Fibroblast of the aortic adventitia (primary cell): ENCODE measurements around the gene ATP6V0E2. TPM values are rescaled to one million over a fixed set of nuclear protein-coding genes. Genes with fewer than 3 reads are reported as not detected.

Experiments
- DNase-seq: peaks from one replicate; pipeline ENCODE4 v3.0.0-alpha.2; 2010; ENCODE audit warnings: low read depth
- H3K4me3 ChIP-seq: 2 replicates; pipeline ENCODE4 v1.5.1; 2011; ENCODE audit warnings: low read depth, mild to moderate bottlenecking, control low read depth, low read length, moderate library complexity
- total RNA-seq: library from RNA; depleted of rRNA; stranded (reverse); fragments of >200 nt; gene quantifications from 2 replicates; pipeline ENCODE4 v1.2.3, GENCODE V29; 2012; ENCODE audit warnings: low replicate concordance
- TF ChIP-seq, protein P1 (sequence below): IDR thresholded peaks from 2 replicates; pipeline ENCODE4 v1.5.1; 2011; ENCODE audit warnings: mild to moderate bottlenecking, low read length, control low read depth, inconsistent platforms; ENCODE audit not compliant: insufficient read depth

ATP6V0E2 gene
- total RNA-seq: 7.5 and 22.5 TPM in 2 replicates

GRCh38 chr7:149873074-149873969, at the start of gene ATP6V0E2:
Gene ATP6V0E2 (plus strand): TSS chr7:149873969. CDS start chr7:149874066, 97 bp downstream.
- H3K4me3 ChIP-seq: peak within 1 kb of the TSS; percentile 83
- TF ChIP-seq, protein P1, sequence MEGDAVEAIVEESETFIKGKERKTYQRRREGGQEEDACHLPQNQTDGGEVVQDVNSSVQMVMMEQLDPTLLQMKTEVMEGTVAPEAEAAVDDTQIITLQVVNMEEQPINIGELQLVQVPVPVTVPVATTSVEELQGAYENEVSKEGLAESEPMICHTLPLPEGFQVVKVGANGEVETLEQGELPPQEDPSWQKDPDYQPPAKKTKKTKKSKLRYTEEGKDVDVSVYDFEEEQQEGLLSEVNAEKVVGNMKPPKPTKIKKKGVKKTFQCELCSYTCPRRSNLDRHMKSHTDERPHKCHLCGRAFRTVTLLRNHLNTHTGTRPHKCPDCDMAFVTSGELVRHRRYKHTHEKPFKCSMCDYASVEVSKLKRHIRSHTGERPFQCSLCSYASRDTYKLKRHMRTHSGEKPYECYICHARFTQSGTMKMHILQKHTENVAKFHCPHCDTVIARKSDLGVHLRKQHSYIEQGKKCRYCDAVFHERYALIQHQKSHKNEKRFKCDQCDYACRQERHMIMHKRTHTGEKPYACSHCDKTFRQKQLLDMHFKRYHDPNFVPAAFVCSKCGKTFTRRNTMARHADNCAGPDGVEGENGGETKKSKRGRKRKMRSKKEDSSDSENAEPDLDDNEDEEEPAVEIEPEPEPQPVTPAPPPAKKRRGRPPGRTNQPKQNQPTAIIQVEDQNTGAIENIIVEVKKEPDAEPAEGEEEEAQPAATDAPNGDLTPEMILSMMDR: no peak
- peak; percentile 87 for DNase-seq

DNA sequence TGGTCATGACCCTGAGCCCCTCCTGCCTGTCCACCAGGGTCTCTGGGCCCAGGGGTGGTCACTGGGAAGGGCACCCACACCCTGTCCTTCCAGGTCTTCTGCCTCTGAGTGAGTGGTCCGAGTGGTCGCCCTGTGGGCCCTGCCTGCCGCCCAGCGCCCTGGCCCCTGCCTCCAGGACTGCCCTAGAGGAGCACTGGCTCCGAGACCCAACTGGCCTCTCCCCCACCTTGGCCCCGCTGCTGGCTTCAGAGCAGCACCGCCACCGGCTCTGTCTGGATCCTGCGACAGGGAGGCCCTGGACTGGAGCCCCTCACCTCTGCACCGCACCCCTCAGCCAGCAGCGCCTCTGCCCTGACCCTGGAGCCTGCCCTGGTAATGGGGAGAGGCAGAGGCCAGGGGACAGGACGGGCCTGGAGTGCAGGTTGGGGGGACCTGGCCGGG, 49.4 kb upstream of the ATP6V0E2 start:
- TF ChIP-seq, protein P1: no peak
- DNase-seq: no peak
- H3K4me3 ChIP-seq: no peak overlapping the region

DNA sequence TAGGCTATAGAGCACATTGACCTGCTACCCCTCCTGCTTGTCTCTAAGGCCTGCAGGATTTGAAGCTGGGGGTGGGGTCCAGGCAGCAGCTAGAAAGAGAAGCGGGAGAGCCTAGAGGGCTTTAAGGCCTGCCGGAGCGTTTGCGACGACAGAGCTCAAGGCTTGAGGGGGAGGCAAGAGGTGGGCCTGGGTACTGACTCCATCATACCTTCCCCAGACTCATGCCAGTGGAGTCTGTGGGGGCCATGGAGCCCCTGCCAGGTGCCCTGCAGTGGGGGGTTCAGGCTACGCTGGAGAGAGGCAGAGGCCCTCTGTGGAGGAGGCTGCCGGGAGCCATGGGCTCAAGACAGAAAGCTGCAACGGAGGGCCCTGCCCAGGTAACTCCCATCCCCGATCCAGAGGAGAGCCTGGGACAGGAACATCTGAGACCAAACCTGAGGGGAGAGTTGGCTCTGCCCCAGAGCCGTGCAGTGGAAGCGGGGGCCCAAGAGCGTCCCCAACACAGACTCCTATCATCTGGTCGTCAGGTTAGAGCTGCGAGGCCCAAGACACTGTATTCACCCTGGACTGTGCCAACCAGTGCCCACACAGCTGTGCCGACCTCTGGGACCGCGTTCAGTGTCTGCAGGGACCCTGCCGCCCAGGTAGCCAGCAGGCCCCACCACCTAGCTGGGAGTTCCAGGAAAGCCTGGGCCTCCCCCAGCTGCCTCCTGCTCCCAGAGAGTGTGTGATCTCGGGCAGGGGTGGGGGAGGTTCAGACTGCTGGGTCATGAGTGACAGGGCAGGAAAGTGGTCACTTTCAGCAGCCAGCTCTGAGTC, 48.8 kb upstream of the ATP6V0E2 start:
- DNase-seq: no peak
- TF ChIP-seq, protein P1: no peak
- no peak overlapping the region for H3K4me3 ChIP-seq

GRCh38 chr7:149825567-149826343, 48.0 kb upstream of the ATP6V0E2 start:
- H3K4me3 ChIP-seq: no peak overlapping the region
- DNase-seq: no peak
- TF ChIP-seq, protein P1: no peak

- DNase-seq: no peak
- TF ChIP-seq, protein P1: no peak
- no peak overlapping the region for H3K4me3 ChIP-seq
These were observed 47.3 kb upstream of the ATP6V0E2 start for GRCh38 chr7:149826344-149827088.
